Measurements from ENCODE around the gene ZBTB14. TPM values are rescaled to one million over a fixed set of nuclear protein-coding genes. Genes with fewer than 3 reads are reported as not detected.

The ZBTB14 gene
- total RNA-seq, 2 donors from 2014 or later: 6.1 to 8.4 TPM

- no peak for TF ChIP-seq CTCF (IDR thresholded peaks at IDR 0.05)
- DNase-seq (ENCODE audit: low spot score): no peak
- H3K36me3 ChIP-seq: no peaks in the 10 kb centered on the region
- no peak overlapping the region for H3K4me3 ChIP-seq
- H3K27me3 ChIP-seq (replicated peaks; ENCODE audit: insufficient read depth): no peaks in the 10 kb centered on the region
- ATAC-seq (ENCODE audit: insufficient number of reproducible peaks, low FRiP score, low read depth): no peak
- no peaks in the 10 kb centered on the region for H3K9me3 ChIP-seq
- no peak overlapping the region for H3K27ac ChIP-seq
- H3K4me1 ChIP-seq (ENCODE audit: control insufficient read depth in 1 of 2, low read depth in 2 of 2): no peaks in the 10 kb centered on the region
These were observed 8.1 kb upstream of the ZBTB14 start for GRCh38 chr18:5303636-5304035.

DNA sequence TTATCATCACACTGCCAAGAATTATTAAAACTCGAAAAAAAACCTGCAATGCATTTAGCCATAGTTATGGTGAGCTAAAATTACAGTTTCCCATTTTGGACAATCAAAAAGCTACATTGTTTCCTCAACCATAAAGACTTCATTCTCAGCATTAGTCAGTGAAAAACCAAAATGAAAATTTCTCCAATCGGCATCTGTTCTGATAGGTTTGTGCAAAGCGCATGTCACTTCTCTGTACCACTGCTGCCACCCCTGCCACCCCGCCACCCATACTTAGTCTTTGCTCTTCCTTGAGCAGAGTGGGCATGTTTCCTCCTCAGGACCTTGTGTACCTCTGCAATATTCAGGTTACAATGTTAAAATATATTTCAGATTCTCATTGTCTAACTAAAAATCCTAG is 7.1 kb upstream of the ZBTB14 start:
- no peak overlapping the region for H3K27ac ChIP-seq
- ATAC-seq (ENCODE audit: insufficient number of reproducible peaks, low FRiP score, low read depth): no peak
- no peak for TF ChIP-seq CTCF (IDR thresholded peaks at IDR 0.05)

GRCh38 chr18:5300476-5301010 is 5.0 kb upstream of the ZBTB14 start:
- no peak overlapping the region for H3K4me3 ChIP-seq
- TF ChIP-seq CTCF (IDR thresholded peaks at IDR 0.05): no peak
- ATAC-seq (ENCODE audit: insufficient number of reproducible peaks, low FRiP score, low read depth) (no peak), DNase-seq (ENCODE audit: low spot score) (no peak)
- no peaks in the 10 kb centered on the region for H3K27me3 ChIP-seq (replicated peaks; ENCODE audit: insufficient read depth)
- H3K9me3 ChIP-seq: no peaks in the 10 kb centered on the region
- H3K4me1 ChIP-seq (ENCODE audit: control insufficient read depth in 1 of 2, low read depth in 2 of 2): peaks cover 0 to 5% of the 10 kb centered on the region in 2 donors
- no peak overlapping the region for H3K27ac ChIP-seq
- no peaks in the 10 kb centered on the region for H3K36me3 ChIP-seq

More for the DNA sequence above, 7.1 kb upstream of the ZBTB14 start:
- Histone ChIP-seq H3K4me3 (no peak overlapping the region), H3K4me1 (ENCODE audit: control insufficient read depth in 1 of 2, low read depth in 2 of 2) (no peaks in the 10 kb centered on the region), H3K27me3 (replicated peaks; ENCODE audit: insufficient read depth) (no peaks in the 10 kb centered on the region), H3K36me3 (no peaks in the 10 kb centered on the region), H3K9me3 (no peaks in the 10 kb centered on the region)
- no peak for DNase-seq (ENCODE audit: low spot score)

GRCh38 chr18:5298156-5298852 is 2.8 kb upstream of the ZBTB14 start:
- no peaks in the 10 kb centered on the region for H3K36me3 ChIP-seq
- H3K27me3 ChIP-seq (replicated peaks; ENCODE audit: insufficient read depth): no peaks in the 10 kb centered on the region
- no peak for ATAC-seq (ENCODE audit: insufficient number of reproducible peaks, low FRiP score, low read depth)
- H3K4me3 ChIP-seq: no peak overlapping the region
- H3K27ac ChIP-seq: no peak overlapping the region
- no peak for TF ChIP-seq CTCF (IDR thresholded peaks at IDR 0.05)
- DNase-seq (ENCODE audit: low spot score): no peak
- H3K4me1 ChIP-seq (ENCODE audit: control insufficient read depth in 1 of 2, low read depth in 2 of 2): peaks cover 0 to 12% of the 10 kb centered on the region in 2 donors
- H3K9me3 ChIP-seq: no peaks in the 10 kb centered on the region

DNA sequence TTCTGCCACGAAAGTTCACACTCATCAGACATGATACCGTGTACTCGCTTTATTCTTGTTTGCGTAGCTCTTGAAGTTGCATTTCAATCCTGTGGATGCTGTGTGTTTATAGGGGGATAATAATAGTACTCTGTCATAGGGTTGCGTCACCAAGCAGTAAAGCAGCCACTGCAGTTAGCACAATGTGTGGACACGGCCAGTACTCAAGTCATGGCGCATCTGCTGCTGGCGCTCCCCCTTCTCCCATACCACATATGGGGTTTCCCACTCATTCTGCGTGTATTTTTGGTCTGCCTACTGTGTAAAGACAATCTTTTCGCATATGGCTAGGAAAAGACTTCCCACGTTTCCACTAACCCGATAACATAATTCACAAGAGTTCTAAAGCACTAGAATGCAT is 2.1 kb upstream of the ZBTB14 start:
- H3K4me3 ChIP-seq: no peak overlapping the region
- H3K27me3 ChIP-seq (replicated peaks; ENCODE audit: insufficient read depth): no peaks in the 10 kb centered on the region
- no peak for TF ChIP-seq CTCF (IDR thresholded peaks at IDR 0.05)
- DNase-seq (ENCODE audit: low spot score): no peak
- no peaks in the 10 kb centered on the region for H3K36me3 ChIP-seq
- H3K4me1 ChIP-seq (ENCODE audit: control insufficient read depth in 1 of 2, low read depth in 2 of 2): peaks cover 0 to 12% of the 10 kb centered on the region in 2 donors
- ATAC-seq (ENCODE audit: insufficient number of reproducible peaks, low FRiP score, low read depth): no peak
- no peaks in the 10 kb centered on the region for H3K9me3 ChIP-seq
- H3K27ac ChIP-seq: peak overlapping the region in 1 of 2 donors; percentile 93
